Measurements from ENCODE around the gene FBXO22. TPM values are rescaled to one million over a fixed set of nuclear protein-coding genes. Genes with fewer than 3 reads are reported as not detected.

Gene FBXO22
- total RNA-seq, result 67.7 and 69.6 TPM in 2 replicates

DNA sequence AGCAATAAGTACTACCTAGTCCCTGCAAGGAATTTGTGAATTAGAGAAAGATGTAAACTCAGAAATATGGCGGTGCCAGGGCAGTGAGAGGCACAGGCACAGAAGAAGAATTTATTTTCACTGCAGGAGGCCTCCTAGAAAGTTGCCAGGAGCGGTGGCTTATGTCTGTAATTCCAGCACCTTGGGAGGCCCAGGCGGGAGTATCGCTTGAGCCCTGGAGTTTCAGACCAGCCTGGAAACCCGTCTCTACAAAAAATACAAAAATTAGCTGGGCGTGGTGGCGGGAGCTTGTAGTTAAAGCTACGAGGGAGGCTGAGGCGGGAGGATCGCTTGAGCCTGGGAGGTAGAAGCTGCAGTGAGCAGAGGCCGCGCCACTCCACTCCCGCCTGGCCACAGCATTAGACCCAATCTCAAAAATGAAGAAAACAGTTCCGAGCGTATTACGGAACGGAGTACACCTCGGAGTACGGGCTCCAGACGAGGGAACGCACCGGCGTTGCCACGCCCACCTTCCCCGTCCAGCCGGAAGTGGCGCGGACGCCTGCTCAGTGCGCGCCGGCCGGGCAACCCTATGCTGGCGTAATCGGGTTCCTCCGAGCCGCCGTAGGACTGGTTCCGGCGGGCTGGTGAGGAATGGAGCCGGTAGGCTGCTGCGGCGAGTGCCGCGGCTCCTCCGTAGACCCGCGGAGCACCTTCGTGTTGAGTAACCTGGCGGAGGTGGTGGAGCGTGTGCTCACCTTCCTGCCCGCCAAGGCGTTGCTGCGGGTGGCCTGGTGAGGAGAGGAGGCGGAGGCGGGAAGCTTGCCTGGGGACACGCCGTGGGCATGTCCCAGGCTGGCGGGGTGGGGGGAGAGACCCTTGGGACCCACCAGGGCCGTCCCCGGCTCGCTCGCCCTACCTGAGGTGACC lies at the start of gene FBXO22:
TSS of gene FBXO22 (plus strand) at position 548 of the 909 bp plus-strand sequence. CDS start at position 634, 86 bp downstream.

Other genes starting within 250 kb of the FBXO22 start
- 50.2 and 70.7 TPM in 2 replicates for gene CSPG4, start 191.0 kb upstream of the FBXO22 start, total RNA-seq
- 63.3 and 69.1 TPM in 2 replicates for gene UBE2Q2, start 60.4 kb upstream of the FBXO22 start, total RNA-seq
- 0.56 TPM in 1 of 2 replicates, not detected in the other for gene NRG4, start 108.5 kb downstream of the FBXO22 start, total RNA-seq
- gene TMEM266, start 156.1 kb downstream of the FBXO22 start, total RNA-seq, result not detected in 2 replicates

All from regular cardiac myocyte (primary cell).